Mammary epithelial cell (primary cell): Measurements from ENCODE around the gene MMP15.

Experiments
- EZH2 ChIP-seq: IDR thresholded peaks from 2 replicates; pipeline ENCODE4 v1.6.1; 2012; ENCODE audit warnings: low read length, inconsistent platforms, borderline replicate concordance
- TF ChIP-seq, protein P1 (sequence below), 2 donors: IDR thresholded peaks in 1 of 2; conservative IDR thresholded peaks in 1 of 2; 2 replicates each; pipeline ENCODE4 v1.5.1; 2011 to 2012; ENCODE audit warnings: inconsistent platforms in 2 of 2, low read length in 2 of 2, mild to moderate bottlenecking in 2 of 2, control low read depth in 1 of 2, low read depth in 1 of 2; ENCODE audit not compliant: insufficient read depth in 1 of 2; ENCODE audit errors: extremely low read depth in 1 of 2

DNA sequence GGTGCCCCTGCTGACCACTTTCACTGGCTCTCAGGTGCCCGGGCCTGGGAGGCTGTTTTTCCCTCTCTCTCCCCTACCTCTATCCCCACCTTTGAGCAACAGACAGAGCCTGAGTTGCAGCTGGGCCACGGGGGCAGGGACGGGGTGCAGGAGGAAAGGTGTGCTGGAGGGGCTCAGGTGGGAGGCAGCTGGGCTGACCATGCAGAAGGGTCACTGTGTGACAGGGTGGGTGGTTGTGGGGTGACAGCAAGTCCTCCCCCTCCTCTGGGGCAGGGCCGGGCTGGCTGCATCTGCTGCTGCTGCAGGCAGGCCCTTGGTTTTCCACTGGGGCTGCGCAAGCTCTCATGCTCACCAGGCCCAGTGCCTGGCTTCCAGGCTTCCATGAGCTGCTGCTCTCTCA, 31.7 kb upstream of the MMP15 start:
- TF ChIP-seq, protein P1, sequence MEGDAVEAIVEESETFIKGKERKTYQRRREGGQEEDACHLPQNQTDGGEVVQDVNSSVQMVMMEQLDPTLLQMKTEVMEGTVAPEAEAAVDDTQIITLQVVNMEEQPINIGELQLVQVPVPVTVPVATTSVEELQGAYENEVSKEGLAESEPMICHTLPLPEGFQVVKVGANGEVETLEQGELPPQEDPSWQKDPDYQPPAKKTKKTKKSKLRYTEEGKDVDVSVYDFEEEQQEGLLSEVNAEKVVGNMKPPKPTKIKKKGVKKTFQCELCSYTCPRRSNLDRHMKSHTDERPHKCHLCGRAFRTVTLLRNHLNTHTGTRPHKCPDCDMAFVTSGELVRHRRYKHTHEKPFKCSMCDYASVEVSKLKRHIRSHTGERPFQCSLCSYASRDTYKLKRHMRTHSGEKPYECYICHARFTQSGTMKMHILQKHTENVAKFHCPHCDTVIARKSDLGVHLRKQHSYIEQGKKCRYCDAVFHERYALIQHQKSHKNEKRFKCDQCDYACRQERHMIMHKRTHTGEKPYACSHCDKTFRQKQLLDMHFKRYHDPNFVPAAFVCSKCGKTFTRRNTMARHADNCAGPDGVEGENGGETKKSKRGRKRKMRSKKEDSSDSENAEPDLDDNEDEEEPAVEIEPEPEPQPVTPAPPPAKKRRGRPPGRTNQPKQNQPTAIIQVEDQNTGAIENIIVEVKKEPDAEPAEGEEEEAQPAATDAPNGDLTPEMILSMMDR (conservative IDR thresholded peaks at IDR 0.05 in 1 of 2, IDR thresholded peaks at IDR 0.05 in 1 of 2; ENCODE audit: extremely low read depth in 1 of 2, insufficient read depth in 1 of 2, low read depth in 1 of 2, low read length in 2 of 2): no peak
- no peak for TF ChIP-seq EZH2
